ENCODE results near the gene CDC37. TPM values are rescaled to one million over a fixed set of nuclear protein-coding genes. Genes with fewer than 3 reads are reported as not detected.
"Not testable (repeated sequence)": the region's sequence is repeated elsewhere in the genome, so short reads cannot be mapped to it uniquely, and the experiment has no call there.

CDC37 gene
- total RNA-seq, 4 donors from 2014 or later = 128 to 171 (median 152) TPM

DNA sequence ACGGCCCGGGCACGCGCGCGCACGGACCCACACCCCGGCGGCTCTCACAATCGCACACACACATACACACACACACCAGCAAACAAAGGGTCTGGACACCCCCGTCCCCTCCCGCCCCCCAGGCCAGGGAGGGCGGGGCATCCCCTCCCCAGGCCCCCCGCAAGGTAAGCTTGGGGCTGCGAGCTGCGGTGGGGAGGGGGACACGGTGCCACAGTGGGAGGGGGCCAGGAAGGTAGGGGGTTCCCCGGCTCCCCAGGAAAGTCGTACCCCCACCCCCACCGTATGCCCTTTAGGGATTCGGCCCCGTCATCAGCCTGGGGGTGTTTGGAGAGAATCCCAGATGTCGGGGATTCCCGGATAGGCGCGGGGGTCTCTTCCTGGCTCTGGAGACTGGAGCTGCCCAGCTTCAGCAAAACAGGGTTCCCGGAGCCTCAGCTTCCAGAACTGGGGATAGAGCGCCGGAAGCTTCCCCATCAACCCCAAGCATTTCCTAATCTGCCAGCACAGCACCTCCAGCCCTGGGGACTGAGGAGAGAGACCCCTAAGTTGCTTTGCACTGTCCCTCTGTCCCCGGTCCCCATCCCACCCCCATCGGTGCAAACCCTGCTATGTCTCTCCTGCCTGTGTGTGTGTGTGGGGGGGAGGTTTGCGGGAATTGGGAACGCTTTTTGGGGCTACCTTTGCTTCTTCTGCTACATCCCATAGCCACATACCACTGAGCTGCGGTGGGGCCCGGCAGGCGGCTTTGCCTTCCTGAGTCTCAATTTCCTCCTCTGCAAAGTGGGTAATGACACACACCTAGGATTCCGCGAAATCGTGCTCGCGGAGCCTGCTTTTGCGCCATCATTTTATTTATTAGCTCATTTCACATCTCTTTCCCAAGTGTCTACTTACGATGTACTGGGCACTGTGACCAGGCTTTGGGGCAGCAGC, 1.8 kb upstream of the CDC37 start:
- H3K27me3 ChIP-seq = peaks cover 0 to 59% (median 2%) of the 10 kb centered on the region in 4 donors

DNA sequence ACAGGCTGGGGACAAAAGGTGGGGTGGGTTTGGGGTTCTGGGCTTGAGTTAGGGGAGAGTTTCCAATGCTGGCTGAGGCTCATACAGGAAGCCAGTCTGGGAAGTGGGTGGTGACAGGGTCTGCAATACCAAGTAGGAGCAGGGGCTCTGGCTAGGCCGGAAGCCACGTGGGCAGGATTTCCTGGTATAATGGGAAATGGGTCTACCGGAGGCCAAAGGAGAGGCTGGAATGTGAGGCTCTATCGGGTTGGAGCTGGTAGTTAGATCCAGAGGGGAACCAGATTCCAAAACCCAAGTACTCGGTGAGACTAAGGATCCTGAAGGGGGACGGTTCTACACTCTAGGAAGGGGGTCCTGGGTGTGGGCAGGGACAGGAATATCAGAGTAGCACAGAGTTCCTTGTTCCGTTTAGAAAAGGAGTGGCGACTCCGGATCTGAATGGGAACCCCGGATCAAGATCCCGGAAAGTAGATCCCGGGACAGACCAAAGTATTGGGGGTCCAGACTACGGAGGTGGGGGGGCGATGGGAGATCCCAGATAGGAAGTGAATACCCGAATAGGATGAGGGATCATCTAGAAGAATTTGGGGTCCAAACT, 802 bp downstream of the CDC37 start:
- Histone ChIP-seq H3K4me3 (peak overlapping the region; percentile 67 to 93 (median 70)), H3K4me1 (peaks cover 27 to 90% (median 37%) of the 10 kb centered on the region in 3 donors), H3K36me3 (peaks cover 0 to 28% (median 0%) of the 10 kb centered on the region in 3 donors), H3K9me3 (no peaks in the 10 kb centered on the region), H3K27ac (peak overlapping the region; percentile 74 to 90 (median 86)), H3K27me3 (peaks cover 0 to 35% (median 2%) of the 10 kb centered on the region in 4 donors)
- no peak for DNase-seq
- WGBS, 2 donors = 0 to 1% methylated on average over 15 of the region's 15 CpGs
- intact Hi-C loops (cut with DNase I) = loop anchor here (10.0 kb wide), 1 partner anchor 172 kb away; no protein-coding TSS in a partner anchor
- TF ChIP-seq POLR2A (IDR thresholded peaks at IDR 0.05) = no peak
- TF ChIP-seq, protein P1, sequence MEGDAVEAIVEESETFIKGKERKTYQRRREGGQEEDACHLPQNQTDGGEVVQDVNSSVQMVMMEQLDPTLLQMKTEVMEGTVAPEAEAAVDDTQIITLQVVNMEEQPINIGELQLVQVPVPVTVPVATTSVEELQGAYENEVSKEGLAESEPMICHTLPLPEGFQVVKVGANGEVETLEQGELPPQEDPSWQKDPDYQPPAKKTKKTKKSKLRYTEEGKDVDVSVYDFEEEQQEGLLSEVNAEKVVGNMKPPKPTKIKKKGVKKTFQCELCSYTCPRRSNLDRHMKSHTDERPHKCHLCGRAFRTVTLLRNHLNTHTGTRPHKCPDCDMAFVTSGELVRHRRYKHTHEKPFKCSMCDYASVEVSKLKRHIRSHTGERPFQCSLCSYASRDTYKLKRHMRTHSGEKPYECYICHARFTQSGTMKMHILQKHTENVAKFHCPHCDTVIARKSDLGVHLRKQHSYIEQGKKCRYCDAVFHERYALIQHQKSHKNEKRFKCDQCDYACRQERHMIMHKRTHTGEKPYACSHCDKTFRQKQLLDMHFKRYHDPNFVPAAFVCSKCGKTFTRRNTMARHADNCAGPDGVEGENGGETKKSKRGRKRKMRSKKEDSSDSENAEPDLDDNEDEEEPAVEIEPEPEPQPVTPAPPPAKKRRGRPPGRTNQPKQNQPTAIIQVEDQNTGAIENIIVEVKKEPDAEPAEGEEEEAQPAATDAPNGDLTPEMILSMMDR (IDR thresholded peaks at IDR 0.05) = no peak

More for the DNA sequence above, 1.8 kb upstream of the CDC37 start:
- Histone ChIP-seq H3K36me3 (peaks cover 0 to 4% (median 0%) of the 10 kb centered on the region in 3 donors), H3K4me1 (peaks cover 27 to 88% (median 32%) of the 10 kb centered on the region in 3 donors), H3K27ac (peak overlapping the region in 2 of 4 donors; percentile 5 to 90), H3K4me3 (peak overlapping the region; percentile 67 to 93 (median 70)), H3K9me3 (no peaks in the 10 kb centered on the region)
- TF ChIP-seq POLR2A (IDR thresholded peaks at IDR 0.05) = no peak
- TF ChIP-seq, protein P1 (IDR thresholded peaks at IDR 0.05) = no peak
- no peak for DNase-seq
- 5 to 12% methylated on average over 13 to 20 of the region's 43 CpGs for WGBS, 2 donors
- intact Hi-C loops (cut with DNase I) = loop anchor here (10.0 kb wide), 1 partner anchor 170 kb away; no protein-coding TSS in a partner anchor

DNA sequence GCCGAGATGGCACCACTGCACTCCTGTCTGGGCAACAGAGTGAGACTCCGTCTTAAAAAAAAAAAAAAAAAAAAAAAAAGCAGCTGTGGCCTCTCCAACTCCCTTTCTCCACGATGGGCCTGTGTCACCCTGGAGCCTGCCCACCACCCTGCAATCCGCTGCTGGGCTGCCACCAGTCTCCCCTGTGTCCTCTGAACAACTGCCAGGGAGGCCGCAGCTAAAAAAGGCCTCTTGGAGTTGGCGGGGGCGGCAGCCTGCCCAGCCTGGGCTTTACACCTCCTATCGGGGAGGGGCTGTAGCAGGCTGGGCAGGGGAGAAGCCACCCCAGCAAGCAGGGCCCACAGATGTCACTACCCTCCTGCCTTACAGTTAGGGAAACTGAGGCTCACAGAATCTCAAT, 3.5 kb downstream of the CDC37 start:
- Histone ChIP-seq H3K4me3 (no peak overlapping the region), H3K27me3 (peaks cover 0 to 8% (median 1%) of the 10 kb centered on the region in 4 donors), H3K4me1 (peaks cover 24 to 64% (median 34%) of the 10 kb centered on the region in 3 donors), H3K9me3 (no peaks in the 10 kb centered on the region), H3K36me3 (peaks cover 13 to 54% (median 13%) of the 10 kb centered on the region in 3 donors), H3K27ac (no peak overlapping the region)
- intact Hi-C loops (cut with DNase I) = loop anchor here (5.0 to 10.0 kb wide), 2 partner anchors 175 to 468 kb away; no protein-coding TSS in a partner anchor
- 81 to 100% methylated on average over 1 to 6 of the region's 8 CpGs for WGBS, 2 donors
- TF ChIP-seq, protein P1 (IDR thresholded peaks at IDR 0.05) = no peak
- no peak for DNase-seq

DNA sequence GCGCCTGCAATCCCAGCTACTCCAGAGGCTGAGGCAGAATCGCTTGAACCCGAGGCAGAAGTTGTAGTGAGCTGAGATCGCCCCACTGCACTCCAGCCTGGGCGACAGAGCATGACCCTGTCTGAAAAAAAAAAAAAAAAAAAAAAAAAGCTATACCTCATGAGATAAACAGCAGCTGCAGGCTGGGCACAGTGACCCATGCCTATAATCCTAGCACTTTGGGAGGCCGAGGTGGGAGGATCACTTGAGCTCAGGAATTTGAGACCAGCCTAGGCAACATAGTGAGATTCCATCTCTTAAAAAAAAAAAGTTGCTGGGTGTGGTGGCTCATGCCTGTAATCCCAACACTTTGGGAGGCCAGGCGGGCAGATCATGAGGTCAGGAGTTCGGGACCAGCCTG, 4.0 kb downstream of the CDC37 start:
- peaks cover 19 to 59% (median 29%) of the 10 kb centered on the region in 3 donors for H3K4me1 ChIP-seq
- peaks cover 16 to 59% (median 18%) of the 10 kb centered on the region in 3 donors for H3K36me3 ChIP-seq
- H3K27me3 ChIP-seq, H3K9me3 ChIP-seq, H3K4me3 ChIP-seq, H3K27ac ChIP-seq, DNase-seq: not testable (repeated sequence)
- WGBS, 2 donors = 95 to 100% methylated on average over 4 to 8 of the region's 8 CpGs
- intact Hi-C loops (cut with DNase I) = loop anchor here (5.0 kb wide), 1 partner anchor 467 kb away; no protein-coding TSS in a partner anchor

DNA sequence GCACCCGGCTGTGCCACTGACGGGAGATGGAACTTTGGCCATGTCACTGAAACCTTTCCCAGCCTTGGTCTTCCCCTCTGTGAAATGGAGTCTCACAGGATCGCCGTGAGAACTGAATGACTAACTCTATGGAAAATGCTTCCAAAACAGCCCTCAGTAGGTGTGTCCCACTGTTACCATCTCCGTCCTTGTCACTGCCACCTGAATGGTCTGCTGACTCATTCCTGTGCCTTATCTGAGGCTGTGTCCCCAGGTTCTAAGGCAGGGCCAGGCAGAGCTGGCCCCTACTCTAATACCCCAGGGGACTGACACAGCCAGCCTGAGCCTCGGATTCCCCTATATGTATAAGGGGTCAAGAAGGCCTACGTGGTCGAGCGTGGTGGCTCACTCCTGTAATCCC, 4.5 kb downstream of the CDC37 start:
- no peak for TF ChIP-seq POLR2A (IDR thresholded peaks at IDR 0.05)
- TF ChIP-seq, protein P1 (IDR thresholded peaks at IDR 0.05) = no peak
- Histone ChIP-seq H3K27ac (no peak overlapping the region), H3K36me3 (peaks cover 20 to 64% (median 23%) of the 10 kb centered on the region in 3 donors), H3K9me3 (no peaks in the 10 kb centered on the region), H3K4me3 (no peak overlapping the region), H3K27me3 (no peaks in the 10 kb centered on the region), H3K4me1 (peaks cover 16 to 54% (median 27%) of the 10 kb centered on the region in 3 donors)
- 79 to 86% methylated on average over 6 to 7 of the region's 9 CpGs for WGBS, 2 donors
- DNase-seq = no peak
- intact Hi-C loops (cut with DNase I) = loop anchor here (5.0 kb wide), 1 partner anchor 467 kb away; no protein-coding TSS in a partner anchor

All from esophagus squamous epithelium (tissue), 5 donors.